ENCODE measurements around the gene KRT3.

- TF ChIP-seq CTCF (IDR thresholded peaks at IDR 0.05): no peak
- no peak for TF ChIP-seq POLR2A (IDR thresholded peaks at IDR 0.05)
Measured at GRCh38 chr12:52807544-52808470, 11.9 kb upstream of the KRT3 start.
